SU-DHL-6 (cell line): ENCODE measurements around the gene RPTOR.

Source experiments
- EZH2phosphoT487 ChIP-seq: fragments of 200-600 bp; sonication (generic), shearing (Covaris generic); conservative IDR thresholded peaks from 2 replicates; pipeline ENCODE4 v1.6.1; 2018; ENCODE audit warnings: mild to moderate bottlenecking, antibody characterized with exemption, low read length, moderate library complexity, mixed read lengths
- TF ChIP-seq, protein P1 (sequence below): fragments of 200-600 bp; sonication (generic); IDR thresholded peaks from one replicate; pipeline ENCODE4 v1.5.1; 2017; ENCODE audit warnings: antibody characterized with exemption, mild to moderate bottlenecking, low read length, moderate library complexity; ENCODE audit not compliant: insufficient read depth, poor library complexity, severe bottlenecking

DNA sequence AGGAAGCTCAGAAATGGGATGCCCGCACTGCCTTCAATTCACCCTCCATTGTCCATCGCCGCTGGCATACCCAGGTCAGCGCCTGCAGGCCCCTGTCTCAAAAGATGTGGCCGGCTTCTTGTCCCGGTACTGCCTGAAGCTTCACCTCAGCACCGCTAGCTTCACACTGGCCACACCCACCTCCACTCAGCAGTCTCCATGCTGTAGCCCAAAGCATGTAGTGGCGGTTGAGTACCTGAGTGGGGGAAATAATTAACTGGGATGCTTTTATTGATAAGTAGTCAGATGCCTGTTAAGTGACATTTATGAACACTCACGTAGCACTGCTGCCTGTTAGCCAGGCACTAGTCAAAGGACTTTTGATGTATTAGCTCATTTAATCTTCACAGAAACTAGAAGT is 143.2 kb downstream of the RPTOR start:
- TF ChIP-seq, protein P1, sequence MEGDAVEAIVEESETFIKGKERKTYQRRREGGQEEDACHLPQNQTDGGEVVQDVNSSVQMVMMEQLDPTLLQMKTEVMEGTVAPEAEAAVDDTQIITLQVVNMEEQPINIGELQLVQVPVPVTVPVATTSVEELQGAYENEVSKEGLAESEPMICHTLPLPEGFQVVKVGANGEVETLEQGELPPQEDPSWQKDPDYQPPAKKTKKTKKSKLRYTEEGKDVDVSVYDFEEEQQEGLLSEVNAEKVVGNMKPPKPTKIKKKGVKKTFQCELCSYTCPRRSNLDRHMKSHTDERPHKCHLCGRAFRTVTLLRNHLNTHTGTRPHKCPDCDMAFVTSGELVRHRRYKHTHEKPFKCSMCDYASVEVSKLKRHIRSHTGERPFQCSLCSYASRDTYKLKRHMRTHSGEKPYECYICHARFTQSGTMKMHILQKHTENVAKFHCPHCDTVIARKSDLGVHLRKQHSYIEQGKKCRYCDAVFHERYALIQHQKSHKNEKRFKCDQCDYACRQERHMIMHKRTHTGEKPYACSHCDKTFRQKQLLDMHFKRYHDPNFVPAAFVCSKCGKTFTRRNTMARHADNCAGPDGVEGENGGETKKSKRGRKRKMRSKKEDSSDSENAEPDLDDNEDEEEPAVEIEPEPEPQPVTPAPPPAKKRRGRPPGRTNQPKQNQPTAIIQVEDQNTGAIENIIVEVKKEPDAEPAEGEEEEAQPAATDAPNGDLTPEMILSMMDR, result no peak
- no peak for TF ChIP-seq EZH2phosphoT487
